Measurements from ENCODE around the gene ZNF503. TPM values are rescaled to one million over a fixed set of nuclear protein-coding genes. Genes with fewer than 3 reads are reported as not detected.

Gene ZNF503
- total and polyA plus RNA-seq, 2 of the 8 experiments (the other 6 are each of a cell fraction or from before 2014, with no cell fraction given) = 0.03 to 0.13 TPM

DNA sequence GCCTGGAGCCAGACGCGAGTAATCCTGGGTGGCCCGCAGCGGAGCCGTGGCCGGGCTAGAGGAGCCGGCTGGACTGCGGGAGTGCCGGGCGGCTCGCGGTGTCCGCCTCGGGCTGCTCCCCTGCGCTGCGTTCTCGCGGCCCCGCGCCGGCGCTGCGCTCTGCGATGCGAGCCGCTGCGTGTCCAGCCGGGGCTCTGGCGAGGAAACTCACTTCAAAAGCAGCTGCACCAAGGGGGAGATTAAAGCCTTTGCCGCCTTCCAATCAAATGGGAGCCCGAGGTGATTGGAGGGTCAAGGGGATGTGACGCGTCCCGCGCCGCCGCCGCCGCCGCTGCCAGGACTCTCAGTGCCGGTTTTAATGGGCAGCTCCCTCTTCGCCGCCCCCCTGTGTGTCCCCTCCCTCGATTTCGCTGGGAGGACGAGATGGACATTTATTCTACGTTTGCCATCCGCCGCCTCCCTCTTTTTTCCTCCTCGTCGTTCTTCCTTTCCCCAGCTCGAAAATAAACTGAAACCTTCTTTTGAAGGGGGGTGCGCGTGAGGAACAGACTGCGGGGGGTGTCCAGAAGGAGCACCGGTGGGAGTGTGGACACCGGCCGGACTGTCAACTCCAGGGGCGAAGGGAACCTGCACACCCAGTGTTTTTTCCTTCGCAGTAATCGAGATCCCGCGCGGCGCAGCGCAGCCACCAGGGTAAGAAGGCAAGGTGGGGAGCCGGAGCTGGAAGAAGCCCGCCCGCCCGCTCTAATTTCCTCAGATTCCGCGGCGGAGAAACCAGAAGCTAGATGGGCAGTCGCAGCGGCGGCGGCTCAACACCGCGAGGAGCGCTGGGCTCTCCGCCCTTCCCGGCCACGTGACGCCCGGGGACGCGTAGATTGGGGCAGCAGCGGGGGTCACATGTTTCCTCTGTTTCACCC, at the start of gene ZNF503 (continued):
- TF ChIP-seq, protein P1, sequence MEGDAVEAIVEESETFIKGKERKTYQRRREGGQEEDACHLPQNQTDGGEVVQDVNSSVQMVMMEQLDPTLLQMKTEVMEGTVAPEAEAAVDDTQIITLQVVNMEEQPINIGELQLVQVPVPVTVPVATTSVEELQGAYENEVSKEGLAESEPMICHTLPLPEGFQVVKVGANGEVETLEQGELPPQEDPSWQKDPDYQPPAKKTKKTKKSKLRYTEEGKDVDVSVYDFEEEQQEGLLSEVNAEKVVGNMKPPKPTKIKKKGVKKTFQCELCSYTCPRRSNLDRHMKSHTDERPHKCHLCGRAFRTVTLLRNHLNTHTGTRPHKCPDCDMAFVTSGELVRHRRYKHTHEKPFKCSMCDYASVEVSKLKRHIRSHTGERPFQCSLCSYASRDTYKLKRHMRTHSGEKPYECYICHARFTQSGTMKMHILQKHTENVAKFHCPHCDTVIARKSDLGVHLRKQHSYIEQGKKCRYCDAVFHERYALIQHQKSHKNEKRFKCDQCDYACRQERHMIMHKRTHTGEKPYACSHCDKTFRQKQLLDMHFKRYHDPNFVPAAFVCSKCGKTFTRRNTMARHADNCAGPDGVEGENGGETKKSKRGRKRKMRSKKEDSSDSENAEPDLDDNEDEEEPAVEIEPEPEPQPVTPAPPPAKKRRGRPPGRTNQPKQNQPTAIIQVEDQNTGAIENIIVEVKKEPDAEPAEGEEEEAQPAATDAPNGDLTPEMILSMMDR (IDR thresholded peaks at IDR 0.05; ENCODE audit: control extremely low read depth in 1 of 3, insufficient read depth in 1 of 3, low read depth in 1 of 3, low read length in 3 of 3) = no peak
- TF ChIP-seq PHF8 (conservative IDR thresholded peaks at IDR 0.05; ENCODE audit: low read depth, low read length) (no peak), KDM5A (IDR thresholded peaks at IDR 0.05; ENCODE audit: low read length) (no peak), BACH1 (IDR thresholded peaks at IDR 0.05; ENCODE audit: low read length) (peak; percentile 11; the same call in 1 of the 2 replicates), NRF1 (IDR thresholded peaks at IDR 0.05; ENCODE audit: low read depth, low read length) (no peak), TBP (IDR thresholded peaks at IDR 0.05; ENCODE audit: low read depth, low read length) (peak; percentile 56; the same call in 1 of the 2 replicates), POLR2AphosphoS5 (IDR thresholded peaks at IDR 0.05; ENCODE audit: low read depth, low read length) (no peak), TCF12 (IDR thresholded peaks at IDR 0.05; ENCODE audit: low read depth, low read length) (no peak), RXRA (IDR thresholded peaks at IDR 0.05; ENCODE audit: insufficient read depth, low read depth, low read length) (no peak), KDM4A (IDR thresholded peaks at IDR 0.05; ENCODE audit: low read depth, low read length, severe bottlenecking) (peak; percentile 85), ASH2L (IDR thresholded peaks at IDR 0.05; ENCODE audit: low read length) (peak; percentile 58), SAP30 (IDR thresholded peaks at IDR 0.05; ENCODE audit: insufficient read depth, insufficient replicate concordance, low read length) (no peak), CREB1 (IDR thresholded peaks at IDR 0.05) (peak; percentile 61; the same call in 1 of the 2 replicates), JUN (IDR thresholded peaks at IDR 0.05; ENCODE audit: low read depth, low read length) (no peak), SP1 (IDR thresholded peaks at IDR 0.05; ENCODE audit: low read depth, low read length) (no peak; the same call in 1 of the 2 replicates), SP4 (IDR thresholded peaks at IDR 0.05; ENCODE audit: low read length) (no peak)
- TF ChIP-seq, protein P2, sequence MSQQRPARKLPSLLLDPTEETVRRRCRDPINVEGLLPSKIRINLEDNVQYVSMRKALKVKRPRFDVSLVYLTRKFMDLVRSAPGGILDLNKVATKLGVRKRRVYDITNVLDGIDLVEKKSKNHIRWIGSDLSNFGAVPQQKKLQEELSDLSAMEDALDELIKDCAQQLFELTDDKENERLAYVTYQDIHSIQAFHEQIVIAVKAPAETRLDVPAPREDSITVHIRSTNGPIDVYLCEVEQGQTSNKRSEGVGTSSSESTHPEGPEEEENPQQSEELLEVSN (IDR thresholded peaks at IDR 0.05) = peak; percentile 12; the same call in 1 of the 2 replicates
- TF ChIP-seq, protein P3, sequence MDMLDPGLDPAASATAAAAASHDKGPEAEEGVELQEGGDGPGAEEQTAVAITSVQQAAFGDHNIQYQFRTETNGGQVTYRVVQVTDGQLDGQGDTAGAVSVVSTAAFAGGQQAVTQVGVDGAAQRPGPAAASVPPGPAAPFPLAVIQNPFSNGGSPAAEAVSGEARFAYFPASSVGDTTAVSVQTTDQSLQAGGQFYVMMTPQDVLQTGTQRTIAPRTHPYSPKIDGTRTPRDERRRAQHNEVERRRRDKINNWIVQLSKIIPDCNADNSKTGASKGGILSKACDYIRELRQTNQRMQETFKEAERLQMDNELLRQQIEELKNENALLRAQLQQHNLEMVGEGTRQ (IDR thresholded peaks at IDR 0.05; ENCODE audit: low read length) = peak; percentile 96
- TF ChIP-seq, protein P4, sequence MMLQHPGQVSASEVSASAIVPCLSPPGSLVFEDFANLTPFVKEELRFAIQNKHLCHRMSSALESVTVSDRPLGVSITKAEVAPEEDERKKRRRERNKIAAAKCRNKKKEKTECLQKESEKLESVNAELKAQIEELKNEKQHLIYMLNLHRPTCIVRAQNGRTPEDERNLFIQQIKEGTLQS (IDR thresholded peaks at IDR 0.05; ENCODE audit: insufficient read depth, low read depth, low read length) = peak; percentile 87
